HepG2 (cell line): ENCODE data around the gene SLC22A4. TPM values are rescaled to one million over a fixed set of nuclear protein-coding genes. Genes with fewer than 3 reads are reported as not detected.

Experiments used
- ATAC-seq: fragments of 200-7000 bp; cut with Tn5 transposase; 3 replicates; pipeline ENCODE4 v1.9.1; 2020; ENCODE audit warnings: mild to moderate bottlenecking, moderate library complexity
- BruUV-seq: library from RNA; stranded (reverse); fragments of 400-500 nt; replicated peaks from 2 replicates; lab custom pipeline; 2021; lab: Mats Ljungman, UMichigan
- CTCF ChIA-PET: fragments of 300-600 bp; formaldehyde crosslinking; extraction: SDS; loops from one replicate; lab custom pipeline; 2021; ENCODE audit warnings: low total read pairs, inconsistent platforms, low intra/inter-chr PET ratio; lab: Yijun Ruan, JAX
- POLR2A ChIA-PET: fragments of 350-600 bp; sonication (Branson Sonifier 250); formaldehyde crosslinking; loops from one replicate; lab custom pipeline; 2020; ENCODE audit warnings: antibody characterized with exemption, inconsistent platforms; lab: Yijun Ruan, JAX
- DNase-seq: peaks from one replicate; pipeline ENCODE4 v3.0.0-alpha.2; 2015; ENCODE audit warnings: low spot score
- FAIRE-seq: peaks from 3 replicates; lab custom pipeline; 2011; peaks lifted over from hg19 to GRCh38; lab: Jason Lieb, UNC
- H2AFZ ChIP-seq: one replicate; pipeline ENCODE4 v1.6.1; 2011; ENCODE audit warnings: low read length, inconsistent platforms
- H3K27ac ChIP-seq: fragments of 300-600 bp; 3 replicates; pipeline ENCODE4 v1.8.0; 2011; ENCODE audit warnings: mixed run types, mild to moderate bottlenecking, mixed read lengths, low read length, inconsistent platforms; ENCODE audit not compliant: insufficient read depth; ENCODE audit errors: extremely low read length
- H3K27me3 ChIP-seq, 2 experiments: fragments of 200-600 bp in 1 of 2; 2 replicates in 1 of 2; 3 replicates in 1 of 2; pipeline versions ENCODE4 v1.6.0 to v1.8.0; 2011; ENCODE audit warnings: low read length in 2 of 2, mild to moderate bottlenecking in 2 of 2, moderate library complexity in 2 of 2, inconsistent platforms in 1 of 2; ENCODE audit not compliant: insufficient read depth in 2 of 2, control insufficient read depth in 1 of 2
- H3K36me3 ChIP-seq, 2 experiments: fragments of 200-600 bp in 1 of 2; replicated peaks in 1 of 2; 2 replicates in 1 of 2; 3 replicates in 1 of 2; pipeline versions ENCODE4 v1.5.1 to v1.8.0; 2011; ENCODE audit warnings: low read length in 2 of 2, inconsistent platforms in 1 of 2; ENCODE audit not compliant: insufficient read depth in 2 of 2, control insufficient read depth in 1 of 2
- H3K4me1 ChIP-seq: 2 replicates; pipeline ENCODE4 v1.5.1; 2012; ENCODE audit warnings: low read length, inconsistent platforms; ENCODE audit not compliant: insufficient read depth
- H3K4me2 ChIP-seq: 2 replicates; pipeline ENCODE4 v1.6.0; 2011; ENCODE audit warnings: low read depth, low read length, inconsistent platforms
- H3K4me3 ChIP-seq, 3 experiments: fragments of 200-600 bp in 1 of 3; sonication (generic), shearing (Covaris generic) in 1 of 3; replicated peaks in 1 of 3; 2 replicates each; pipeline ENCODE4 v1.5.1; 2011 to 2016; ENCODE audit warnings: low read length in 3 of 3, inconsistent platforms in 2 of 3, low read depth in 2 of 3, mild to moderate bottlenecking in 2 of 3, control low read depth in 1 of 3, mixed read lengths in 1 of 3; ENCODE audit not compliant: insufficient read depth in 1 of 3
- H3K79me2 ChIP-seq: one replicate; pipeline ENCODE4 v1.6.1; 2011; ENCODE audit warnings: low read length, inconsistent platforms; ENCODE audit not compliant: insufficient read depth
- H3K9ac ChIP-seq: 2 replicates; pipeline ENCODE4 v1.6.0; 2011; ENCODE audit warnings: mild to moderate bottlenecking, low read depth, low read length, inconsistent platforms; ENCODE audit not compliant: insufficient read depth
- H3K9me3 ChIP-seq: 2 replicates; pipeline ENCODE4 v1.5.1; 2012; ENCODE audit warnings: mild to moderate bottlenecking, low read length
- H4K20me1 ChIP-seq: 2 replicates; pipeline ENCODE4 v1.6.0; 2011; ENCODE audit warnings: inconsistent platforms, mild to moderate bottlenecking, low read length, moderate library complexity; ENCODE audit not compliant: insufficient read depth
- HNF4A ChIP-seq: sonication (generic); formaldehyde crosslinking; IDR thresholded peaks from 2 replicates; pipeline ENCODE4 v1.4.0; 2020; ENCODE audit warnings: missing genetic modification reagents
- RARA ChIP-seq: IDR thresholded peaks from 2 replicates; pipeline ENCODE4 v1.6.1; 2016; ENCODE audit warnings: missing genetic modification reagents, missing compliant biosample characterization
- RXRB ChIP-seq: IDR thresholded peaks from 2 replicates; pipeline ENCODE4 v1.6.1; 2016; ENCODE audit warnings: borderline replicate concordance, missing genetic modification reagents, missing compliant biosample characterization
- ZNF747 ChIP-seq: sonication (generic); formaldehyde crosslinking; IDR thresholded peaks from 2 replicates; pipeline ENCODE4 v1.8.1; 2023; ENCODE audit warnings: missing genetic modification reagents, mild to moderate bottlenecking, borderline replicate concordance
- WGBS: methylation state at CpG from one replicate; pipeline ENCODE4 v1.1.6; 2017; ENCODE audit warnings: low lambda C conversion rate; 5-methylcytosine and 5-hydroxymethylcytosine counted together
- in situ Hi-C: cut with HindIII; loops from 2 replicates; pipeline ENCODE4 v1.10.0; 2017; ENCODE audit warnings: low pct_unique_long_range_greater_than_20kb; ENCODE audit not compliant: extremely low pct_ligation_motif_present
- intact Hi-C: fragments of 100-400 bp; cut with micrococcal nuclease; formaldehyde crosslinking; loops from one replicate; pipeline ENCODE4 v1.10.0; 2022; ENCODE audit not compliant: unreplicated experiment
- polyA plus RNA-seq, 8 experiments: library from polyadenylated mRNA; depleted of rRNA in 3 of 8; stranded (reverse) in 7 of 8; unstranded in 1 of 8; fragments of >200 nt; fragmentation: Illumina TruSeq in 4 of 8; extraction: Trizol in 4 of 8; gene quantifications; 2 replicates each; pipeline versions ENCODE4 v1.2.1 to v1.2.3, GENCODE V29; 2011 to 2016; ENCODE audit warnings: low read depth in 4 of 8, missing spikeins in 1 of 8, mixed read lengths in 1 of 8; ENCODE audit not compliant: insufficient read depth in 1 of 8
- total RNA-seq, 5 experiments: library from RNA; depleted of rRNA; stranded (reverse); fragments of >200 nt; fragmentation: Illumina TruSeq; extraction: Trizol; gene quantifications; 2 replicates each; pipeline ENCODE4 v1.2.3, GENCODE V29; 2016; ENCODE audit warnings: low read depth in 1 of 5
- TF ChIP-seq, protein P1 (sequence below): sonication (generic); formaldehyde crosslinking; IDR thresholded peaks from 2 replicates; pipeline ENCODE4 v1.4.0; 2020; ENCODE audit warnings: low read depth, mild to moderate bottlenecking, missing genetic modification reagents

Gene SLC22A4
- total and polyA plus RNA-seq, 2 of the 13 experiments (the other 11 are each of a cell fraction or from before 2014, with no cell fraction given) = 0.33 to 0.62 TPM

DNA sequence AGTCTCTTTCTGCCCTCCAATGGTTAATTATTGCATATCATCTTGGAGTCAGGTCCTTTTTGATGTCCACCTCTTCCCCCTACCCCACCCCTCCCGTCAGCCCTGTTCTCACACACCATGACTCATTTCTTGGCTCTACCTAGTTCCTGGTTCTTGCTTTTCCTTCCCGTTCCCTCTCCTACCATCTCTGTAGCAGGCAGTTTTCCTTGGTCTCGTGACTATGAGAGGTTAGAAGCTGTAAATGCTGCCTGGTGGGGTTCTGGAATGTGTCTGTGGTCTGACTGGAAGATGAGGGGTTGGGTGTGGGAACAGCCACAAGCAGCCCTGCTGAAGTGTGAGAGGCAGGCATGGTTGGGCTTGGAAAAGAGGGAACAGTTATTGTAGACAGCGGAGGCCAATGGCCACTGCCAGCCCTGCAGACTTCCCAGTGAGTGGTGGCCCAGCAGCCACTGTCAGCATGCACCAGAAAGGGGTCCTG lies 93.5 kb downstream of the SLC22A4 start:
- Histone ChIP-seq H3K9me3 (no peaks in the 10 kb centered on the region), H3K79me2 (no peaks in the 10 kb centered on the region), H3K4me3 (no peak overlapping the region), H3K27me3 (no peaks in the 10 kb centered on the region), H4K20me1 (no peaks in the 10 kb centered on the region), H3K36me3 (peaks cover 1 to 10% of the 10 kb centered on the region in 2 experiments; a peak in 4 of 5 replicates), H3K27ac (no peak overlapping the region), H3K4me2 (no peak overlapping the region), H3K9ac (no peak overlapping the region), H2AFZ (no peak overlapping the region), H3K4me1 (peaks cover 37% of the 10 kb centered on the region)
- no peak for FAIRE-seq
- in situ Hi-C loops = loop anchor here (10.0 to 25.0 kb wide), 2 partner anchors 107 to 275 kb away; partner anchors contain the start of genes IL13, IL4 and IRF1
- ChIA-PET CTCF (interaction anchor here (1.0 to 4.2 kb wide), 3 partner anchors 114 to 139 kb away, joined by 3 to 54 read pairs (median 4); no protein-coding TSS in a partner anchor), POLR2A (interaction anchor here (1.0 to 1.6 kb wide), 3 partner anchors 18 to 108 kb away, joined by 4 to 10 read pairs (median 4); partner anchors contain the start of gene SLC22A5)
- no TSS peak for BruUV-seq
- TF ChIP-seq HNF4A (CRISPR knock-in tag) (0 out of 2 replicates have a peak, but pooled peaks have one; percentile 5), ZNF747 (no peak)
- DNase-seq = no peak
- ATAC-seq = peak; percentile 15; the same call in 1 of the 3 replicates
- WGBS = 85% methylated on average over 4 of the region's 4 CpGs
- intact Hi-C loops = loop anchor here (2.0 to 5.0 kb wide), 2 partner anchors 23 to 290 kb away; no protein-coding TSS in a partner anchor

DNA sequence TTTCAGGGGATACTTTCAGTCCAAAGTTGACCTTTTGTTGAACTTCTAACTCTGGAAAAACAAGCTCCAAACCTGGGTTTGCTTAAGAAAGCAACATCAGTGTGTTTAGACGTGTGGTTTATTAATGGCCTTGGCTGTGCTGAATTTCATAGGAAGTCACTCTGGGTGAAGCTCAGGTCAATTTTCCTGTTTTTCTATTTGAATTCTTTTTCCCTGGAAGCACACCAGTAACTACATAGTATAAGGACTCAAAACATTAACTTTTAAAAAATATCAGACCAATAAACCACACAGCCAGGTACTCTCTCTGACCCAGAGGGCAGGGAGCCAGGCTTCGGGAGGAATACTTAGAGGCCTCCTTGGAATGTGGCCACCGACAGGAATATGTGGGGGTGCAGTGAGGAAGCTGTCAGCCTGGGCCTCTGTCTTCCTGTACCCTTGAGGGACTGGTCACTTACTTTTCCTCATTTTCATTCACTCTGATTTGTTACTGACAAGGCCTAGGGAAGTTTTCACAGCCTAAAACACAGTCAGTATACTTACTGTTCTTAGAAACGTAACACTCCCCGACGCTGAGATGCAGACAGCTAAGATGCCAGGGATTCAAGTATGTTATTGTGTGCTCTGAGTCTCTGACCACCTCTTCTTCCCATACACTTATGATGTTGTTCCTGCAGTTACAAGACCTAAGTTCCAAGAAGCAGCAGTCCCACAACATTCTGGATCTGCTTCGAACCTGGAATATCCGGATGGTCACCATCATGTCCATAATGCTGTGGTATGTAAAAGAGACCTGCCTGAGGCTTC lies 94.3 kb downstream of the SLC22A4 start:
- Histone ChIP-seq H3K4me1 (peaks cover 37% of the 10 kb centered on the region), H4K20me1 (no peaks in the 10 kb centered on the region), H3K79me2 (no peaks in the 10 kb centered on the region), H3K4me3 (no peak overlapping the region), H3K9me3 (no peaks in the 10 kb centered on the region), H3K27me3 (no peaks in the 10 kb centered on the region), H2AFZ (no peak overlapping the region), H3K9ac (no peak overlapping the region), H3K27ac (no peak overlapping the region), H3K4me2 (no peak overlapping the region), H3K36me3 (peaks cover 1 to 10% of the 10 kb centered on the region in 2 experiments; a peak in 4 of 5 replicates)
- ATAC-seq (no peak), DNase-seq (no peak), FAIRE-seq (peak; percentile 37)
- POLR2A ChIA-PET = interaction anchor here (1.0 to 1.6 kb wide), 3 partner anchors 19 to 108 kb away, joined by 4 to 10 read pairs (median 4); partner anchors contain the start of gene SLC22A5
- CTCF ChIA-PET = interaction anchor here (4.2 kb wide), 1 partner anchor 113 kb away, joined by 54 read pairs; no protein-coding TSS in a partner anchor
- no TSS peak for BruUV-seq
- peak; percentile 45 for TF ChIP-seq RXRB
- TF ChIP-seq HNF4A (CRISPR knock-in tag) = 0 out of 2 replicates have a peak, but pooled peaks have one; percentile 7
- TF ChIP-seq RARA (CRISPR knock-in tag) = peak; percentile 91
- TF ChIP-seq, protein P1, sequence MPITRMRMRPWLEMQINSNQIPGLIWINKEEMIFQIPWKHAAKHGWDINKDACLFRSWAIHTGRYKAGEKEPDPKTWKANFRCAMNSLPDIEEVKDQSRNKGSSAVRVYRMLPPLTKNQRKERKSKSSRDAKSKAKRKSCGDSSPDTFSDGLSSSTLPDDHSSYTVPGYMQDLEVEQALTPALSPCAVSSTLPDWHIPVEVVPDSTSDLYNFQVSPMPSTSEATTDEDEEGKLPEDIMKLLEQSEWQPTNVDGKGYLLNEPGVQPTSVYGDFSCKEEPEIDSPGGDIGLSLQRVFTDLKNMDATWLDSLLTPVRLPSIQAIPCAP (CRISPR knock-in tag) = no peak
- intact Hi-C loops (loop anchor here (5.0 kb wide), 1 partner anchor 289 kb away; no protein-coding TSS in a partner anchor), in situ Hi-C loops (loop anchor here (10.0 to 25.0 kb wide), 2 partner anchors 106 to 274 kb away; partner anchors contain the start of genes IL13, IL4 and IRF1)
- WGBS = 81% methylated on average over 8 of the region's 8 CpGs
